ENCODE measurements around the gene CAVIN4.

DNA sequence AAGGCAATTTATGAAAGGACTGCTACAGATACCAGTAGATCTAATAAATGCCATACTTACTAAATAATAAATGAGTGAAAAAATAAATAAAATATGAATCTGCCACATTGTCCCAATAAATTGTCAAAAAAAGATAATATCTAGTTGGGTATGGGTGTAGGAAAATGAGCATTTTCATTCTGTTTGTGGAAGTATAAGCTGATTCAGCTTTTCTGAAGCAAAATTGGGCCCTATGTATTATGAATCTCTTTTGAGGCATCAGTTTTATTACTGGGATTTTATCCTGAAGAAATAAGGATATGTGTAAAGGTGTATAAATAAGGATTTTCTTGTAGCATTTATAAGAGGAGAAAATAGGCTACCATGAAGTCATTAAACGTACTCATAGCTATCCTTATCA is 46.1 kb downstream of the CAVIN4 start:
- TF ChIP-seq, protein P1, sequence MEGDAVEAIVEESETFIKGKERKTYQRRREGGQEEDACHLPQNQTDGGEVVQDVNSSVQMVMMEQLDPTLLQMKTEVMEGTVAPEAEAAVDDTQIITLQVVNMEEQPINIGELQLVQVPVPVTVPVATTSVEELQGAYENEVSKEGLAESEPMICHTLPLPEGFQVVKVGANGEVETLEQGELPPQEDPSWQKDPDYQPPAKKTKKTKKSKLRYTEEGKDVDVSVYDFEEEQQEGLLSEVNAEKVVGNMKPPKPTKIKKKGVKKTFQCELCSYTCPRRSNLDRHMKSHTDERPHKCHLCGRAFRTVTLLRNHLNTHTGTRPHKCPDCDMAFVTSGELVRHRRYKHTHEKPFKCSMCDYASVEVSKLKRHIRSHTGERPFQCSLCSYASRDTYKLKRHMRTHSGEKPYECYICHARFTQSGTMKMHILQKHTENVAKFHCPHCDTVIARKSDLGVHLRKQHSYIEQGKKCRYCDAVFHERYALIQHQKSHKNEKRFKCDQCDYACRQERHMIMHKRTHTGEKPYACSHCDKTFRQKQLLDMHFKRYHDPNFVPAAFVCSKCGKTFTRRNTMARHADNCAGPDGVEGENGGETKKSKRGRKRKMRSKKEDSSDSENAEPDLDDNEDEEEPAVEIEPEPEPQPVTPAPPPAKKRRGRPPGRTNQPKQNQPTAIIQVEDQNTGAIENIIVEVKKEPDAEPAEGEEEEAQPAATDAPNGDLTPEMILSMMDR (conservative IDR thresholded peaks at IDR 0.05; ENCODE audit: low read depth, low read length), result no peak
- no peak for TF ChIP-seq EZH2phosphoT487 (IDR thresholded peaks at IDR 0.05; ENCODE audit: borderline replicate concordance, low read length)
